GM12878 (cell line): ENCODE measurements around the gene GLT6D1.

ENCODE experiments used
- CTCF ChIP-seq, 3 experiments: IDR thresholded peaks in 2 of 3; conservative IDR thresholded peaks in 1 of 3; 2 replicates each; pipeline ENCODE4 v1.5.1; 2011; ENCODE audit warnings: low read depth in 3 of 3, low read length in 3 of 3, mild to moderate bottlenecking in 3 of 3, control low read depth in 2 of 3, moderate library complexity in 2 of 3, inconsistent platforms in 1 of 3, mixed read lengths in 1 of 3; ENCODE audit not compliant: control insufficient read depth in 2 of 3, insufficient read depth in 1 of 3; ENCODE audit errors: extremely low read depth in 1 of 3
- MAX ChIP-seq: IDR thresholded peaks from 2 replicates; pipeline ENCODE4 v1.6.1; 2012; ENCODE audit warnings: low read depth, low read length, improper control_type of control experiment
- NFIC ChIP-seq: IDR thresholded peaks from 2 replicates; pipeline ENCODE4 v1.6.1; 2012; ENCODE audit warnings: low read depth, mild to moderate bottlenecking, inconsistent platforms, low read length, moderate library complexity
- PBX3 ChIP-seq: IDR thresholded peaks from 2 replicates; pipeline ENCODE4 v1.6.1; 2011; ENCODE audit warnings: mild to moderate bottlenecking, low read depth, low read length, moderate library complexity; ENCODE audit not compliant: insufficient replicate concordance
- RAD51 ChIP-seq: fragments of 450-650 bp; IDR thresholded peaks from 2 replicates; pipeline ENCODE4 v1.6.1; 2016; ENCODE audit warnings: moderate library complexity, mild to moderate bottlenecking, inconsistent platforms
- SIX5 ChIP-seq: IDR thresholded peaks from 2 replicates; pipeline ENCODE4 v1.6.1; 2011; ENCODE audit warnings: mild to moderate bottlenecking, low read depth, low read length, moderate library complexity; ENCODE audit not compliant: severe bottlenecking

- TF ChIP-seq MAX (no peak), NFIC (no peak), CTCF (IDR thresholded peaks at IDR 0.05 in 2 of 3, conservative IDR thresholded peaks at IDR 0.05 in 1 of 3; ENCODE audit: control insufficient read depth in 2 of 3, extremely low read depth in 1 of 3, insufficient read depth in 1 of 3, low read depth in 3 of 3, low read length in 3 of 3) (no peak), RAD51 (no peak), PBX3 (no peak), SIX5 (no peak)
These were observed 23.4 kb downstream of the GLT6D1 start for GRCh38 chr9:135615666-135616618.
